GM21515 (cell line): ENCODE data around the gene RABEP2.

Experiments used
- ATAC-seq: cut with Tn5 transposase; IDR thresholded peaks from one replicate; pipeline ENCODE4 v1.9.1; 2021; ENCODE audit not compliant: unreplicated experiment

RABEP2 gene

DNA sequence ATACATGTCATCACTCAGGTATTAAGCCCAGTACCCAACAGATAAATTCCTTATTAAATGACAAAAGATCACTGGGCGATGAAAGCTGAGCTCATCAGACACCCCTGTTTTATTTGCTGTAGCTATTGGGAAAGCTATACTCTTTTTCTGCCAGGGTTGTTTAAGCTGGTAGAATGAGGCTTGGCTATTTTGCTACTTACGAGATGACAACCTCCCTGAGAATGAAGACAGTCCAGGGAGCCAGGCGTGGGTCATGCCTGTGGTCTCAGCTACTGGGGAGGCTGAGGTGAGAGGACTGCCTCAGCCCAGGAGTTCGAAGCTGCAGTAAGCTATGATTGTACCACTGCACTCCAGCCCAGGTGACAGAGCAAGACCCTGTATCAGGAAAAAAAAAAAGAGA lies 65.7 kb downstream of the RABEP2 start:
- ATAC-seq, result no peak

- ATAC-seq, result no peak
These were observed 66.6 kb downstream of the RABEP2 start for GRCh38 chr16:28858421-28858820.
